Measurements from ENCODE around the gene SOX1.

DNA sequence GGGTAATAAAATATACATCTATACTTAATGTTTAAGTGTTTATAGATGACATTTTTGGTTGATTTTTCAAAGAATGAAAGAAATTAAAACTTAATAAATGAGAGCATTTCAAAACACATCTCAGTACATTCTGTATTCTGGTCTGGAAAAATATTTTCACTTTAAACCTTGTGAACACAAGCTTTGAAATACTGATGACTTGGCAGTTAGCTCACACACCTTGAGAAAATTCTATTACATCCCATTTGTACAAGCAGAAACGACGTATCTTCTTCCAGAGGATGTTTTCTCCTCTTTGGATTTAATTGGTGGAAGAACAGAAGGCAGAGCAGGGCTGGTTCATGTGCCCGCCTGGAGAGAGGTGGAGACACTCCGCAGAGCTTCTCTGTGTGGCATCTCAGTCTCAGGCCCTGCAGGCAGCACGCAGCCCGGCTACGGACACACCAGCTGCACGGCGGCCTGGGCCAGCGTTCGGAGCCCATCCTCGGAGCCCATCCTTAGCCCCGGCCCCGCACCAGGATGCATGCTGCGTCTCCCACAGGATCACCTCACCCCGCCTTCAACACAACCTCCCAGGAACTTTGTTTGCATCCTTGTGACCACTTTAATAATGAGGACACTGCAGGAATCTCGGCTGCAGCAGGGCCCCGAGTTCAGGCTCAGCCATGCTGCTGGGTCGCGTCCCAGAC, 48.6 kb downstream of the SOX1 start:
- TF ChIP-seq, protein P1, sequence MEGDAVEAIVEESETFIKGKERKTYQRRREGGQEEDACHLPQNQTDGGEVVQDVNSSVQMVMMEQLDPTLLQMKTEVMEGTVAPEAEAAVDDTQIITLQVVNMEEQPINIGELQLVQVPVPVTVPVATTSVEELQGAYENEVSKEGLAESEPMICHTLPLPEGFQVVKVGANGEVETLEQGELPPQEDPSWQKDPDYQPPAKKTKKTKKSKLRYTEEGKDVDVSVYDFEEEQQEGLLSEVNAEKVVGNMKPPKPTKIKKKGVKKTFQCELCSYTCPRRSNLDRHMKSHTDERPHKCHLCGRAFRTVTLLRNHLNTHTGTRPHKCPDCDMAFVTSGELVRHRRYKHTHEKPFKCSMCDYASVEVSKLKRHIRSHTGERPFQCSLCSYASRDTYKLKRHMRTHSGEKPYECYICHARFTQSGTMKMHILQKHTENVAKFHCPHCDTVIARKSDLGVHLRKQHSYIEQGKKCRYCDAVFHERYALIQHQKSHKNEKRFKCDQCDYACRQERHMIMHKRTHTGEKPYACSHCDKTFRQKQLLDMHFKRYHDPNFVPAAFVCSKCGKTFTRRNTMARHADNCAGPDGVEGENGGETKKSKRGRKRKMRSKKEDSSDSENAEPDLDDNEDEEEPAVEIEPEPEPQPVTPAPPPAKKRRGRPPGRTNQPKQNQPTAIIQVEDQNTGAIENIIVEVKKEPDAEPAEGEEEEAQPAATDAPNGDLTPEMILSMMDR (IDR thresholded peaks at IDR 0.05), result no peak
- no peak for TF ChIP-seq POLR2A (IDR thresholded peaks at IDR 0.05)

All from heart left ventricle (tissue), 13 donors.